ENCODE results near the gene TNFRSF12A.

The TNFRSF12A gene, protein sequence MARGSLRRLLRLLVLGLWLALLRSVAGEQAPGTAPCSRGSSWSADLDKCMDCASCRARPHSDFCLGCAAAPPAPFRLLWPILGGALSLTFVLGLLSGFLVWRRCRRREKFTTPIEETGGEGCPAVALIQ

DNA sequence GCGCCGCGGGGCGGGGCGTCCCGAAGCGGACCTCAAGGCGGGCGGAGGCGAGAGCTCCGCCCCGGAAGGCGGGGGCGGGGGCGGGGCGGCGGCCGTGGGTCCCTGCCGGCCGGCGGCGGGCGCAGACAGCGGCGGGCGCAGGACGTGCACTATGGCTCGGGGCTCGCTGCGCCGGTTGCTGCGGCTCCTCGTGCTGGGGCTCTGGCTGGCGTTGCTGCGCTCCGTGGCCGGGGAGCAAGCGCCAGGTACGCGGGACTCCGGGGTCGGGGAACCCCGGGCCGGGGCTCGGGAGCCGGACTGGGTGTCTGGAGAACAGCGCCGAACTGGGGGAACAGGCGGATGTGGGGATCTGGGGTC is at the start of gene TNFRSF12A:
Gene TNFRSF12A, plus strand, starts transcription at position 122 of the 357 bp plus-strand sequence. Its CDS starts 30 bp downstream, at position 152.
- DNase-seq (ENCODE audit: low read depth), result peak; percentile 77

DNA sequence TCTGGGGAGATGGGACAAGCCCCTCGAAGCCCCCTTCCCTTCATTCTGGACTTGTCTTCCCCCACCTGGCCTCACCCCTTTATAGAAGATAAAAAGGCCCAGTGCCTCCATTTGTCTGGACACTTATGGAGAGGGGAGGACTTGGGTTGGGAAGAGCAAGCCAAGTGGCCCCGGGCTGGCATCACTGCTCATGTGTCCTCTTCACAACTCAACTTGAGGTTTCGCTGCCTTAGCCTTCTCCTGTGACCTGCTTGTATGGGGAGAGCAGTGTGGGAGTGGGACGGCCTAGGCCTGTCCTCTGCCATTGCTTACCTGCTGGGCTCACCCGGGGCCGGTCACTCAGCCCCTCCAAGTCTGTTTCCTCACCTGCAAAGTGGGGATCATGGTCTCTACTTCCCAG is 49.6 kb upstream of the TNFRSF12A start:
- DNase-seq (ENCODE audit: low read depth), result no peak

GRCh38 chr16:2971134-2971984 is 48.8 kb upstream of the TNFRSF12A start:
- no peak for DNase-seq (ENCODE audit: low read depth)

DNA sequence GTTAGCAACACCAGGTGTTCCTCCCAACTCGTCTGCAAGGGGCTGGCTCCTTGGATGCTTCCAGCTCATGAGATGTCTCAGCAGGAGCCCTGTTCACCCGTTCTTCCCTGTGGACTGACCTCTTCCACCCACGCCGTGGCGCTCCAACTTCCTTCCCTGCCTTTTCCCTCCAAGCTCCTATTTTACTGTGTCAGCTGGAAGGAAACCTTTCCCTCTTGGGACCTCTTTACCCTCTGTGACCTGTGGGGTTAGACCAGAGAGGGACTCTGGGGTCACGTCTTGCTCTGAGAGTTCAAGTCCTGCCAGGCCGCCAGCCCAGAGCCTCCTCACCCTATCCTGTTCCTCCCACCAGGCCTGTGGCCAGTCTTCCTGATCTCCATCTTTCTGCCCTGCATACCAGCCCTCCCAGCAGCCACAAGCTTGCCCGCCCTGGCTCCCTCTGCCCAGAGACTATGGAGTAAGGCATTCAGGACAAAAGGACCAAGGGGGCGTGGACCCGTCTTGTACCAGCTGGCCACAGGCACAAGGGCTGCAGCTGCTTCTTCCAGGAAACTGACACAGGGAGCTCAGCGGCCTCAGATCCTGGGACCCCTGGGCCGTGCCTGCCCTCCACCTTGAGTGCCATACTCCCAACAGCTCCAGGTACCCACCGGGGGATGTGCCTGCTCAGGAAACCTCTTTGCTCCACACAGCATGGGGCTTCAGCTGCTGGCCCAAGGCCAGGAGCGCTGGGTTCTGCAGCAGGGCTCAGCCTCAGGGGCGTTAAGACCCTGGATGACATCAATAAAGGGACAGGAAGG is 48.0 kb upstream of the TNFRSF12A start:
- no peak for DNase-seq (ENCODE audit: low read depth)

DNA sequence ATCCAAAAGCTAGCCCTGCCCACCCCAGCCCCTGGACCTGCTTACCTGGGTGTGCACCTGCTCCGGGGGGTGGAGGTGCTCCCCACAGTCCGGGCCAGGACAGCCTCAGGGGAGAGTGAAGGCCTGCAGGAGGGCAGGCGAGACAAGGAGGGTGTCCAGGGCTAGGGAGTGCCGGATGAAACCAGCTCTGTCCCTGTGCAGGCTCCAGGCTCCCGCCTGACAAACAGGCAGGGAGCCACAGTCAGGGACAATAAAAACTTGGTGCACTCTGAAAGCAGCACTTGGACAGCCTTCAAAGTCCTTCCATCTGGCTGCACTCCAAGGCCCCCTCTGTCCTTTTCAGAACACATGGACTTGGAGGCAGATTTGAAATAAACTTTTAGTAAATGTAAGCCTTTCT is 47.1 kb upstream of the TNFRSF12A start:
- no peak for DNase-seq (ENCODE audit: low read depth)

GRCh38 chr16:2973605-2974318 is 46.4 kb upstream of the TNFRSF12A start:
- no peak for DNase-seq (ENCODE audit: low read depth)

- DNase-seq (ENCODE audit: low read depth), result no peak
Measured at GRCh38 chr16:2974319-2975056, 45.7 kb upstream of the TNFRSF12A start.

- no peak for DNase-seq (ENCODE audit: low read depth)
Measured at GRCh38 chr16:2975161-2975795, 44.9 kb upstream of the TNFRSF12A start.

DNA sequence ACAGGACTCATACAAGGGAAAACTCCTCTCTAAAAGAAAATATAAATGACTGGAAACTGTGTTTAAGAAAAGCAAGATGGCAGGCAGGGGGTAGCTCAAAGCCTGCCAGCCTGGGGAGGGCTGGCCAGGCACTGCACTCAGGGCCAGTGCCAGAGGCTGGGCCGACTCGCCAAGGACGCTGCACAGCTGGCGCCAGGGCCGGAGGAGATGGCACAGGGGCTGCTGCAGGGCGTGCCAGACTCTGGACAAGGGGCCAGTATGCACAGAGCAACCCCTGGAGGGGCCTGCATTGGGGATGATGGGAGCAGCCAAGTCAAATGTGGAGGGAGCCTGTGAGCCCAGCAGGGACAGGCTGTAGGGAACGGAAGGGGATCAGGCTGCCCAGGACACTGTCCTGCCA is 44.0 kb upstream of the TNFRSF12A start:
- DNase-seq (ENCODE audit: low read depth), result no peak

DNA sequence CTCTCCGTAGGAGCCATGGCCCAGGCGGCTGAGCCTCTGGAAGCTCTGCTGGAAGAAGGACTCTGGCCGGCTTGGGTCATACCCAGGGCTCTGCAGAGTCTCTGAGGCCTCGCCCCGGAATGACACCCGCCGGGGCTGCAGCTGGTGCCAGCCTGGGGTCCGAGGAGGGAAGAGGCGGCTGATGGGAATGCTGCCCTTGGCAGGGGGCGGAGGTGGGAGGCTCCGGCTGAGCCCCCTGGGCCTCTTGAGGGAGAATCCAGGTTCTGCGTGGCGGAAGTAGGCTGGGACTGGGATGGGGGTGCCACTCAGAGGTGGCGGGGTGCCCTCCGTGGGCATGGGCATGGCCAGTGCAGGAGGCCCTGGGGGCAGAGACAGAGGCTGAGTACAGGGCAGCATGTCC is 43.5 kb upstream of the TNFRSF12A start:
- DNase-seq (ENCODE audit: low read depth), result no peak

DNA sequence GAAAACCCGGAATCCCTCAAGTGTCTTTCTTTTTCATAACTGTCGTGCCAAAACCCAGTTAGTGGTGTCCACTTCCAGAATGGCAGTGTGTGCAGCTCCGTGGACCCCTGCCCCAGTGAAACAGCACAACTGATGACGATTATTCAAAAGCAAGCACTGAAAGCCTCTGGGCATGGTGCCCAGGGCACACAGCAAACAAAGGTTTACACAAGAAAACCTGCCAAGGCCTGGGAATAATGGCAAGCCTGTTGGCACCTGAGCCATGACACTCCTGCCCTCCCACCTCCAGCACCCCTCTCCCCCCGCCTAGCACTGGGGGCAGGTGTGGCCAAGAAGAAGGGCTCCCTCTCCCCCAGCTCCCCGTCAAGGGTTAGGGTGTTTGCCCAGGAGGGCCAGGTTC is 42.7 kb upstream of the TNFRSF12A start:
- no peak for DNase-seq (ENCODE audit: low read depth)

- DNase-seq (ENCODE audit: low read depth), result no peak
Measured at GRCh38 chr16:2979669-2980226, 40.4 kb upstream of the TNFRSF12A start.

- DNase-seq (ENCODE audit: low read depth), result peak; percentile 98
Measured at GRCh38 chr16:2980227-2981176, 39.7 kb upstream of the TNFRSF12A start, which contains the start of gene PKMYT1. PKMYT1 (minus strand) TSS chr16:2980446; CDS start chr16:2979657, 789 bp downstream.

- DNase-seq (ENCODE audit: low read depth), result no peak
Measured at GRCh38 chr16:2981177-2981898, 38.8 kb upstream of the TNFRSF12A start.

GRCh38 chr16:2981899-2982250 is 38.3 kb upstream of the TNFRSF12A start:
- DNase-seq (ENCODE audit: low read depth), result no peak

DNA sequence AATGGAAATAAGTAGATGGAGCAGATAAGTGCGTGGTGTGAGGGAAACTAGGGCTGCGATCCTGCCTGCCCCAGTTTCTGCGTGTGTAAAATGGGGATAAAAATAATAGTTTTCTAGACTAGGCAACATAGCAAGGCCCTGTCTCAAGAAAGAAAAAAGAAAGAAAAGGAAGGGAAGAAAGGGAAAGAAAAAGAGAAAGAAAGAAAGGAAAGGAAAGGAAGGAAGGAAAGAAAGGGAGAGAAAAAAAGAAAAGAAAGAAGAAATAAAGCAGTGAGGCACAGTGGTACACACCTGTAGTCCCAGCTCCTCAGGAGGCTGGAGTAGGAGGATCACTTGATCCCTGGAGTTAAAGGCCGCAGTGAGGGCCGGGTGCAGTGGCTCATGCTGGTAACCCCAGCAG is 37.8 kb upstream of the TNFRSF12A start:
- no peak for DNase-seq (ENCODE audit: low read depth)

DNA sequence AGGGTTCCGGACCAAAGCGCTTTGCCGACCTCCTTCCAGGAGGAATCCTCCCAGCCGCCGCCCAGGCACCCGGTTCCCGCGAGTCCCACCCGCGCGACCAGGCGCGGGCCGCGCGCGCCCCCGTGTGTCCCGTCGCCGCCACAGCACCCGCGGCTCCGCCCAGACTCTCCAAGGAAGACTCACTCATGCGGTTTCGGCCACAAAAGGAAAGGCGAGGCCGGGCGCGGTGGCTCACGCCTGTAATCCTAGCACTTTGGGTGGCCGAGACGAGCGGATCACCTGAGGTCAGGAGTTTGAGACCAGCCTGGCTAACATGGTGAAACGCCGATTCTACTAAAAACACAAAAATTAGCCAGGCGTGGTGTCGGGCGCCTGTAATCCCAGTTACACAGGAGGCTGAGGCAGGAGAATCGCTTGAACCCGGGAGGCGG is 36.4 kb upstream of the TNFRSF12A start:
- DNase-seq (ENCODE audit: low read depth), result peak; percentile 87

- no peak for DNase-seq (ENCODE audit: low read depth)
Measured at GRCh38 chr16:2985462-2985861, 34.7 kb upstream of the TNFRSF12A start.

GRCh38 chr16:2985893-2986355 is 34.2 kb upstream of the TNFRSF12A start:
- no peak for DNase-seq (ENCODE audit: low read depth)
